Adrenal gland (tissue), 12 donors: Measurements from ENCODE around the gene SETDB2. TPM values are rescaled to one million over a fixed set of nuclear protein-coding genes. Genes with fewer than 3 reads are reported as not detected.

Experiments
- DNase-seq, 7 donors: peaks; one replicate each; pipeline ENCODE4 v3.0.0-alpha.2; 2019 to 2020
- H3K27ac ChIP-seq, 5 donors: fragments of 200-600 bp; sonication (generic) in 4 of 5; 1 replicate in 3 of 5; 2 replicates in 2 of 5; pipeline versions ENCODE4 v1.5.1 to v1.8.0; 2016 to 2020; ENCODE audit warnings: mild to moderate bottlenecking in 1 of 5
- H3K27me3 ChIP-seq: fragments of 200-600 bp; 2 replicates; pipeline ENCODE4 v1.8.0; 2021
- H3K36me3 ChIP-seq, 2 donors: fragments of 200-600 bp; replicated peaks in 1 of 2; 1 replicate in 1 of 2; 2 replicates in 1 of 2; pipeline versions ENCODE4 v1.5.1 to v1.8.0; 2018 to 2022
- H3K4me1 ChIP-seq, 2 donors: fragments of 200-600 bp; replicated peaks in 1 of 2; 1 replicate in 1 of 2; 2 replicates in 1 of 2; pipeline versions ENCODE4 v1.5.1 to v1.8.0; 2018 to 2021
- H3K4me3 ChIP-seq, 4 donors: fragments of 200-600 bp; sonication (generic) in 3 of 4; one replicate each; pipeline ENCODE4 v1.5.1; 2016 to 2018
- H3K9me3 ChIP-seq, 3 donors: fragments of 200-600 bp; sonication (generic) in 1 of 3; replicated peaks in 1 of 3; 1 replicate in 2 of 3; 2 replicates in 1 of 3; pipeline versions ENCODE4 v1.5.1 to v1.8.0; 2016 to 2021
- CTCF ChIP-seq, 6 experiments: fragments of 450-650 bp in 4 of 6; fragments of 200-600 bp in 2 of 6; sonication (generic) in 1 of 6; IDR thresholded peaks; 1 replicate in 5 of 6; 2 replicates in 1 of 6; pipeline versions ENCODE4 v1.5.1 to v1.8.0; 2016 to 2021; ENCODE audit warnings: antibody characterized with exemption in 6 of 6, mild to moderate bottlenecking in 2 of 6, moderate library complexity in 1 of 6
- POLR2A ChIP-seq, 2 donors: fragments of 450-650 bp; IDR thresholded peaks; one replicate each; pipeline ENCODE4 v1.6.1; 2017; ENCODE audit warnings: antibody characterized with exemption in 2 of 2, mild to moderate bottlenecking in 2 of 2, moderate library complexity in 1 of 2
- WGBS, 4 donors: extraction: QIAGEN DNeasy Blood & Tissue Kit in 2 of 4; methylation state at CpG; one replicate each; pipeline versions ENCODE4 v1.1.5 to v1.1.7; 2013 to 2017; 5-methylcytosine and 5-hydroxymethylcytosine counted together
- intact Hi-C, 2 donors: fragments of 100-400 bp; cut with DNase I; formaldehyde crosslinking; loops; one replicate each; pipeline versions ENCODE4 v1.14.1 to v1.15.0; 2022 to 2023
- polyA plus RNA-seq, 3 donors: library from polyadenylated mRNA; stranded (reverse); fragments of 200-250 nt in 2 of 3; fragments of 350-450 nt in 1 of 3; fragmentation: Illumina TruSeq in 1 of 3; extraction: RNeasy Lipid Tissue Mini Kit (QIAGEN cat#74804) in 1 of 3; gene quantifications; one replicate each; pipeline ENCODE4 v1.2.3, GENCODE V29; 2013 to 2014
- total RNA-seq, 9 donors: library from RNA; depleted of rRNA in 4 of 9; stranded (reverse); fragments of >200 nt in 4 of 9; fragments of 120-200 nt in 1 of 9; fragmentation: NEBNext Ultra II Directional in 1 of 9; extraction: Animal tissue kit (Norgen Biotek cat#: 25700) in 1 of 9; gene quantifications; one replicate each; pipeline versions ENCODE4 v1.1.0 to v1.2.4, GENCODE V29; 2013 to 2023
- donor health status: healthy with polysubstance abuse.
- donor health status: Bipolar disorder and iron deficiency.
- donor health status: DM: yes; HTN: yes; CAD: no.
- donor health status: DM: no; HTN: no; CAD: no.
- donor health status: DM: no; HTN: no; CAD: no.
- donor health status: DM: yes; HTN: yes; CAD: no.

The SETDB2 gene
- total and polyA plus RNA-seq, 12 donors, result 4.4 to 26.3 (median 13.5) TPM

GRCh38 chr13:49476529-49476928 lies 32.5 kb downstream of the SETDB2 start:
- WGBS, 4 donors, result 94 to 95% (median 95%) methylated on average over 7 of the region's 7 CpGs
- H3K27ac ChIP-seq, result no peak overlapping the region
- peaks cover 0 to 42% of the 10 kb centered on the region in 2 donors for H3K36me3 ChIP-seq
- peaks cover 0 to 12% of the 10 kb centered on the region in 2 donors for H3K4me1 ChIP-seq
- TF ChIP-seq CTCF (IDR thresholded peaks at IDR 0.05), result no peak
- TF ChIP-seq POLR2A (IDR thresholded peaks at IDR 0.05), result no peak
- DNase-seq, result no peak
- no peak overlapping the region for H3K4me3 ChIP-seq
- no peaks in the 10 kb centered on the region for H3K9me3 ChIP-seq
- no peaks in the 10 kb centered on the region for H3K27me3 ChIP-seq
- intact Hi-C loops, result no loop called here

- WGBS, 4 donors, result 54 to 62% (median 57%) methylated on average over 5 of the region's 5 CpGs
- H3K4me1 ChIP-seq, result peaks cover 0 to 3% of the 10 kb centered on the region in 2 donors
- H3K36me3 ChIP-seq, result peaks cover 0 to 40% of the 10 kb centered on the region in 2 donors
- peak overlapping the region in 1 of 5 donors; percentile 13 for H3K27ac ChIP-seq
- H3K9me3 ChIP-seq, result no peaks in the 10 kb centered on the region
- no peak for DNase-seq
- H3K4me3 ChIP-seq, result no peak overlapping the region
- intact Hi-C loops, result no loop called here
- H3K27me3 ChIP-seq, result no peaks in the 10 kb centered on the region
- TF ChIP-seq CTCF (IDR thresholded peaks at IDR 0.05) (no peak), POLR2A (IDR thresholded peaks at IDR 0.05) (no peak)
These were observed 37.7 kb downstream of the SETDB2 start for GRCh38 chr13:49481788-49482187.

- Histone ChIP-seq H3K36me3 (peaks cover 0 to 10% of the 10 kb centered on the region in 2 donors), H3K4me1 (peaks cover 0 to 7% of the 10 kb centered on the region in 2 donors), H3K4me3 (no peak overlapping the region), H3K9me3 (no peaks in the 10 kb centered on the region), H3K27me3 (no peaks in the 10 kb centered on the region), H3K27ac (no peak overlapping the region)
- 89 to 94% (median 92%) methylated on average over 2 of the region's 2 CpGs for WGBS, 4 donors
- no peak for TF ChIP-seq POLR2A (IDR thresholded peaks at IDR 0.05)
- TF ChIP-seq CTCF (IDR thresholded peaks at IDR 0.05), result no peak
- intact Hi-C loops, result no loop called here
- DNase-seq, result no peak
These were observed 44.5 kb downstream of the SETDB2 start for GRCh38 chr13:49488563-49488962.

- Histone ChIP-seq H3K27me3 (no peaks in the 10 kb centered on the region), H3K4me3 (peak overlapping the region in 2 of 4 donors; percentile 63 to 92), H3K36me3 (no peaks in the 10 kb centered on the region), H3K9me3 (no peaks in the 10 kb centered on the region), H3K27ac (peak overlapping the region in 3 of 5 donors; percentile 88 to 95 (median 95)), H3K4me1 (peaks cover 7 to 10% of the 10 kb centered on the region in 2 donors)
- intact Hi-C loops, result no loop called here
- TF ChIP-seq POLR2A (IDR thresholded peaks at IDR 0.05), result no peak
- no peak for TF ChIP-seq CTCF (IDR thresholded peaks at IDR 0.05)
- no peak for DNase-seq
- 61 to 78% (median 66%) methylated on average over 2 of the region's 2 CpGs for WGBS, 4 donors
These were observed 50.6 kb downstream of the SETDB2 start for GRCh38 chr13:49494645-49495044.
